A673 (cell line): ENCODE results near the gene ANKRD23. TPM values are rescaled to one million over a fixed set of nuclear protein-coding genes. Genes with fewer than 3 reads are reported as not detected.

Experiments
- BruUV-seq: library from RNA; stranded (reverse); fragments of 400-500 nt; replicated peaks from 2 replicates; lab custom pipeline; 2021; lab: Mats Ljungman, UMichigan
- CTCF ChIA-PET: fragments of 300-600 bp; sonication (Branson Sonifier 250); formaldehyde crosslinking; loops from one replicate; lab custom pipeline; 2022; ENCODE audit warnings: antibody characterized with exemption; lab: Charles Lee
- POLR2A ChIA-PET: fragments of 300-600 bp; sonication (Branson Sonifier 250); formaldehyde crosslinking; loops from one replicate; lab custom pipeline; 2022; ENCODE audit warnings: antibody characterized with exemption; ENCODE audit not compliant: low non-redundant PET; lab: Charles Lee
- DNase-seq: peaks from one replicate; pipeline ENCODE4 v3.0.0-alpha.2; 2015; ENCODE audit warnings: low spot score
- H3K27ac ChIP-seq: fragments of 200-600 bp; sonication (generic); 2 replicates; pipeline ENCODE4 v1.5.1; 2016; ENCODE audit warnings: mixed run types, low read depth, mild to moderate bottlenecking, mixed read lengths, antibody characterized with exemption, low read length; ENCODE audit not compliant: poor library complexity, severe bottlenecking
- H3K27me3 ChIP-seq: fragments of 200-600 bp; sonication (generic); replicated peaks from 2 replicates; pipeline ENCODE4 v1.6.1; 2017; ENCODE audit warnings: mixed run types, low read depth, mild to moderate bottlenecking, mixed read lengths, antibody characterized with exemption, low read length; ENCODE audit not compliant: insufficient read depth, poor library complexity
- H3K36me3 ChIP-seq: fragments of 200-600 bp; sonication (generic); 2 replicates; pipeline ENCODE4 v1.6.1; 2016; ENCODE audit warnings: mixed run types, mild to moderate bottlenecking, mixed read lengths, antibody characterized with exemption, low read length; ENCODE audit not compliant: insufficient read depth, poor library complexity, severe bottlenecking
- H3K4me1 ChIP-seq: fragments of 200-600 bp; sonication (generic); 2 replicates; pipeline ENCODE4 v1.6.1; 2017; ENCODE audit warnings: mixed run types, mild to moderate bottlenecking, mixed read lengths, antibody characterized with exemption, low read length; ENCODE audit not compliant: insufficient read depth, poor library complexity, severe bottlenecking
- H3K4me3 ChIP-seq: fragments of 200-600 bp; sonication (generic); 2 replicates; pipeline ENCODE4 v1.5.1; 2016; ENCODE audit warnings: low read depth, mixed run types, mild to moderate bottlenecking, mixed read lengths, low read length; ENCODE audit not compliant: poor library complexity, severe bottlenecking
- H3K9me3 ChIP-seq: fragments of 200-600 bp; sonication (generic); 2 replicates; pipeline ENCODE4 v1.6.1; 2016; ENCODE audit warnings: mixed run types, low read depth, mild to moderate bottlenecking, mixed read lengths, antibody characterized with exemption, low read length; ENCODE audit not compliant: poor library complexity, severe bottlenecking
- CTCF ChIP-seq: fragments of 300-800, 200-600 bp; sonication (generic); conservative IDR thresholded peaks from 2 replicates; pipeline ENCODE4 v1.5.1; 2017; ENCODE audit warnings: low read depth, mild to moderate bottlenecking, antibody characterized with exemption, low read length, moderate library complexity, mixed read lengths
- EZH2 ChIP-seq: fragments of 200-600 bp; sonication (generic); IDR thresholded peaks from 2 replicates; pipeline ENCODE4 v1.6.1; 2017; ENCODE audit warnings: borderline replicate concordance, low read depth, mild to moderate bottlenecking, mixed read lengths, antibody characterized with exemption, low read length; ENCODE audit not compliant: poor library complexity, severe bottlenecking
- intact Hi-C: fragments of 100-400 bp; cut with micrococcal nuclease; formaldehyde crosslinking; loops from one replicate; pipeline ENCODE4 v1.10.0; 2022; ENCODE audit not compliant: unreplicated experiment
- total RNA-seq: library from RNA; stranded (reverse); gene quantifications from 2 replicates; pipeline ENCODE4 v1.2.3, GENCODE V29; 2021

ANKRD23 gene
- total RNA-seq, 1 experiment from 2014 or later, result 6.2 TPM

- no peaks in the 10 kb centered on the region for H3K27me3 ChIP-seq
- H3K27ac ChIP-seq, result no peak overlapping the region
- H3K9me3 ChIP-seq, result no peaks in the 10 kb centered on the region
- ChIA-PET POLR2A (no interaction called here), CTCF (no interaction called here)
- no peaks in the 10 kb centered on the region for H3K4me1 ChIP-seq
- no peak overlapping the region for H3K4me3 ChIP-seq
- DNase-seq, result no peak
- TF ChIP-seq CTCF (no peak), EZH2 (no peak)
- intact Hi-C loops, result no loop called here
- BruUV-seq, result no TSS peak
- H3K36me3 ChIP-seq, result peaks cover 35% of the 10 kb centered on the region
Observed at GRCh38 chr2:96847586-96847985, 3.8 kb upstream of the ANKRD23 start.

- no TSS peak for BruUV-seq
- intact Hi-C loops, result no loop called here
- ChIA-PET POLR2A (interaction anchor here (0.7 kb wide), 2 partner anchors 16 to 329 kb away, joined by 4 to 9 read pairs; no protein-coding TSS in a partner anchor), CTCF (no interaction called here)
- no peak for DNase-seq
- H3K27ac ChIP-seq, result no peak overlapping the region
- peaks cover 31% of the 10 kb centered on the region for H3K36me3 ChIP-seq
- no peak for TF ChIP-seq EZH2
- no peak for TF ChIP-seq CTCF
- no peaks in the 10 kb centered on the region for H3K27me3 ChIP-seq
- H3K4me3 ChIP-seq, result no peak overlapping the region
- no peaks in the 10 kb centered on the region for H3K4me1 ChIP-seq
- H3K9me3 ChIP-seq, result no peaks in the 10 kb centered on the region
Observed at GRCh38 chr2:96846825-96847224, 3.0 kb upstream of the ANKRD23 start.

DNA sequence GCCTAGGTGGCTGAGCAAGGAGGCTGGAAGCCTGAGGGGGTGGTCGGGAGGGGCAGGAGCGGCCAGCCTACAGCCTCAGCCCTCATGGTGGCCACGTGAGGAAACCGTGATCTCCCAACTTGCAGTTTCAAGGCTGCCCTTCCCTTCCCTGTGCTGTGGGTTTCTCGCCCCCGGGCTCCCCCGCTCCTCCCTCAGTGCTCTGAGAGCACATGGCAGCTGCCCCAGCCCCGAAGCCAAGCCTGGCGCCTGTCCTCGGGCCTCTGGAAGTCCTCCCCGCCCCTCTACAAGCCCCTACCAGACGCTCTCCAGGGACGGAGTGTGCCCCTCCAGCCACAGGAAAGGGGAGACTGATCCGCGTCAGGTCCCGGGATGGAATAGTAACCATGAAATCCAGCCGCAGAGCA lies 586 bp upstream of the ANKRD23 start:
- CTCF ChIA-PET, result no interaction called here

More for the DNA sequence above, 586 bp upstream of the ANKRD23 start:
- peaks cover 12% of the 10 kb centered on the region for H3K36me3 ChIP-seq
- H3K4me3 ChIP-seq, result no peak overlapping the region
- H3K27ac ChIP-seq, result no peak overlapping the region
- no TSS peak for BruUV-seq
- intact Hi-C loops, result no loop called here
- H3K9me3 ChIP-seq, result no peaks in the 10 kb centered on the region
- no peak for DNase-seq
- no peak for TF ChIP-seq EZH2
- TF ChIP-seq CTCF, result no peak
- H3K27me3 ChIP-seq, result no peaks in the 10 kb centered on the region
- H3K4me1 ChIP-seq, result no peaks in the 10 kb centered on the region
- POLR2A ChIA-PET, result no interaction called here
